Endothelial cell of hepatic sinusoid (primary cell): ENCODE measurements around the gene MYH7B.

ENCODE experiments used
- in situ Hi-C: cut with HindIII; loops from 2 replicates; pipeline ENCODE4 v1.10.0; 2017; ENCODE audit warnings: low sequenced_read_pairs

Gene MYH7B

GRCh38 chr20:35002426-35003210, 47.0 kb downstream of the MYH7B start:
- in situ Hi-C loops = no loop called here

GRCh38 chr20:35003211-35004031, 47.8 kb downstream of the MYH7B start:
- in situ Hi-C loops = no loop called here

- in situ Hi-C loops = no loop called here
Measured at GRCh38 chr20:35004051-35004725, 48.5 kb downstream of the MYH7B start.

- in situ Hi-C loops = no loop called here
Measured at GRCh38 chr20:35004749-35005462, 49.2 kb downstream of the MYH7B start.
